T-helper 2 cell treated with Interferon-gamma antibody and Interleukin-4, amounts not matched to agents 5 μg/mL and 100 μg/mL, for 36 hours (primary cell): ENCODE measurements around the gene KCNJ10.
"Not testable (repeated sequence)": the region's sequence is repeated elsewhere in the genome, so short reads cannot be mapped to it uniquely, and the experiment has no call there.

Experiments
- DNase-seq: peaks from one replicate; pipeline ENCODE4 v3.0.0; 2021; ENCODE audit warnings: low spot score
- H3K27ac Mint-ChIP-seq: one replicate; pipeline ENCODE4 v1.8.0; 2021; ENCODE audit warnings: mild to moderate bottlenecking, mixed read lengths
- H3K27me3 Mint-ChIP-seq: one replicate; pipeline ENCODE4 v1.8.0; 2021; ENCODE audit warnings: low read depth, mixed read lengths
- H3K36me3 Mint-ChIP-seq: one replicate; pipeline ENCODE4 v1.8.0; 2021; ENCODE audit warnings: low read depth, mixed read lengths
- H3K4me1 Mint-ChIP-seq: one replicate; pipeline ENCODE4 v1.8.0; 2021; ENCODE audit warnings: low read depth, mixed read lengths
- H3K4me3 Mint-ChIP-seq: one replicate; pipeline ENCODE4 v1.8.0; 2022; ENCODE audit warnings: mild to moderate bottlenecking, moderate library complexity, mixed read lengths
- H3K9me3 Mint-ChIP-seq: one replicate; pipeline ENCODE4 v1.8.0; 2021; ENCODE audit warnings: mixed read lengths

The KCNJ10 gene

DNA sequence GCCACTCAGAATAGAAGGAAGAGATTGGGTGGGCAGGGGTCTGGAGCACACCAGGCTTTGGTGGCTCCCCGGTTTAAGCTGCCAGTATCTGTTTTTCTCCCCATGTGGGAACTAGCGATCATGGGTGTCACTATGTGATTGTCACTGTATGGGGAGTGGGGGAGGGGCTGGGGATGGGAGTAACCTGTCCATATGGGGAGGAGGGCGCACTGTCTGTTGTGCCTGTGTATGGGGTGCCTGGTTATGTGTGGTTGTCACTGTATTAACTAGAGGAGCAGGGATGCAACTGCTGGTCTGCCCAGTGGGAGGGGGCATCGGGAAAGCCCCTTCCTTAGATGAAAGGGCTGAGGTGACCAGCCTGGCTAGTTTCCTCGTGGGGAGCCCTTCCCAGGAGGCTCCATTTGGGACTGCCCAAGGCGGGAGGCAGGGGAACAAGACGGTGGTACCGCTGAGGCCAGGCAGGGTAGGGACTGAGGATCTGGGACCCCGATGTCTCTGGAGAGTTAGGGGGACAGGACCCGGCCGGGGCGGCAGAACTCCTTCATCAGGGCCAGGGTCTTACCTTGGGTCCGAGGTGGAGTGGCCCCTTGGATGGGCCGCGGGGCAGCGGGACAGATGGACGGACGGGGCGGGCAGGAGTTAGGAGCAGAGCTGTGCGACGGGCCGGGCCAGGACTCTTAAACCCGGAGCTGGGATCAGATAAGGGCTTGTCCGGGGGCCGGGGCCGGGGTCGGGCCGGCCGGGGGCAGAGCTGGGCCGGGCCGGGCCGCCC is at the start of gene KCNJ10:
TSS of gene KCNJ10 (minus strand) at position 701 of the 772 bp plus-strand sequence. CDS start 27,628 bp downstream, outside the sequence.
- Mint-ChIP-seq H3K9me3 (no peaks in the 10 kb centered on the region), H3K27ac (no peak within 1 kb of the TSS), H3K36me3 (peaks cover 2% of the 10 kb centered on the region), H3K4me3 (peak within 1 kb of the TSS; percentile 83), H3K4me1 (peaks cover 15% of the 10 kb centered on the region), H3K27me3 (peaks cover 40% of the 10 kb centered on the region)
- no peak for DNase-seq

DNA sequence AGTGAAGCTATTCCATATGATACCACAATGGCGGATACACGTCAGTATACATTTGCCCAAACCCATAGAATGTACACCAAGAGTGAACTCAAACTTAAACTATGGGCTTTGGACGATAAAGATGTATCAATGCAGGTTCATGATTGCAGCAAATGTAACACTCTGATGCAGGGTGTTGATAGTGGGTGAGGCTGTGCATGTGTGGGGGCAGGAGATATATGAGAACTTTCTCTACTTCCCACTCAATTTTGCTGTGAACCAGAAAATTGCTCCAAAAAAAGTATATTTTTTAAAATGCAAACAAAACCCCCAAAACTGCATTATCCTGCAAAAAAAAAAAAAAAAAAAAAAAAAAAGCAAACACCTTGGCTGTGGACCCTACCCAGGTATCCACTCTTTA is 49.0 kb upstream of the KCNJ10 start:
- no peak overlapping the region for H3K4me3 Mint-ChIP-seq
- peaks cover 11% of the 10 kb centered on the region for H3K27me3 Mint-ChIP-seq
- H3K36me3 Mint-ChIP-seq, result no peaks in the 10 kb centered on the region
- H3K9me3 Mint-ChIP-seq, result no peaks in the 10 kb centered on the region
- no peaks in the 10 kb centered on the region for H3K4me1 Mint-ChIP-seq
- no peak overlapping the region for H3K27ac Mint-ChIP-seq
- DNase-seq, result no peak

DNA sequence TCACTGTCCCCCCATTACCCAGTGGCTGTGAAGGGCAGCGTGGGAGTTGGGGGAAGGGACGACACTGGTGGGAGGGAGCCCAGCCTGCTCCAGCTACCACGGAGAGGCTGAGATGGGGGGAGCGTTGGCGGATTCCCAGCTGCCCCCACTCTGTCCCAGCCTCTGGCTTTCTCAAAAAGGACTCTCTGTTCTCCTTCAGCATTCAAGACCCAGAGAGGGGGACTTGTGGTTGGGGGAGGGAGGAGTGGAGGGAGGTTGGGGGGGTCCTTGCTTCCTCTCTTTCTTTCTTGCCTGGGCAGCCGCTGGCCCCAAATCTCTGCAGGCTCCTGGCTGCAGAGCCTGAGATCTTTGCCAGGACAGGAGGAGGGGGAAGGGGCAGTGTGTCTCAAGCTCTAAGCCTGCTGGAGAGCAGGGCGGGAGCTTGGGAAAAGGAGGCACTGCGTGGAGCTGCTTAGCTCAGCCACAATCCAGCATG is 47.8 kb upstream of the KCNJ10 start:
- Mint-ChIP-seq H3K27me3 (peaks cover 11% of the 10 kb centered on the region), H3K27ac (no peak overlapping the region), H3K4me3 (no peak overlapping the region), H3K36me3 (no peaks in the 10 kb centered on the region), H3K4me1 (no peaks in the 10 kb centered on the region), H3K9me3 (no peaks in the 10 kb centered on the region)
- DNase-seq, result no peak

DNA sequence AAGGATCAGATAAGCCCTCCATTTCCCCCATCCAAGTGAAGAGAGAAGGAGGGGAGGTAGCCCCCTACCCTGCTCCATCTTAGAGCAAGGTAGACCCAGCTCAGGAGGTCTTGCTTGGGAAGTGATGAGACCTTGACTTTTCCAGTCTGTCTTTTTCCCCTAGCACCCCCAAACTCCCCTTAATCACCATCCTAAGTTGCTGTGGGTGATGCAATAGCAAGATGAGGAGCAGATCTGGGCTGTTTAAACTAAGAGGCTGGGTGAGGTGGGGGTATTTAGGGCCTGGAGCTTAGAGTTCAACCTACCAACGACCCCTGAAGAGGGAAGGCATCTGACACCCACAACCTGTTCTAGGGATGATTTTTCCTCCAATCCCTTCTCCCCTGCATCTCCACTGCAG is 47.3 kb upstream of the KCNJ10 start:
- Mint-ChIP-seq H3K27ac (no peak overlapping the region), H3K4me3 (no peak overlapping the region), H3K9me3 (no peaks in the 10 kb centered on the region), H3K36me3 (no peaks in the 10 kb centered on the region), H3K4me1 (no peaks in the 10 kb centered on the region), H3K27me3 (peaks cover 11% of the 10 kb centered on the region)
- DNase-seq, result no peak

DNA sequence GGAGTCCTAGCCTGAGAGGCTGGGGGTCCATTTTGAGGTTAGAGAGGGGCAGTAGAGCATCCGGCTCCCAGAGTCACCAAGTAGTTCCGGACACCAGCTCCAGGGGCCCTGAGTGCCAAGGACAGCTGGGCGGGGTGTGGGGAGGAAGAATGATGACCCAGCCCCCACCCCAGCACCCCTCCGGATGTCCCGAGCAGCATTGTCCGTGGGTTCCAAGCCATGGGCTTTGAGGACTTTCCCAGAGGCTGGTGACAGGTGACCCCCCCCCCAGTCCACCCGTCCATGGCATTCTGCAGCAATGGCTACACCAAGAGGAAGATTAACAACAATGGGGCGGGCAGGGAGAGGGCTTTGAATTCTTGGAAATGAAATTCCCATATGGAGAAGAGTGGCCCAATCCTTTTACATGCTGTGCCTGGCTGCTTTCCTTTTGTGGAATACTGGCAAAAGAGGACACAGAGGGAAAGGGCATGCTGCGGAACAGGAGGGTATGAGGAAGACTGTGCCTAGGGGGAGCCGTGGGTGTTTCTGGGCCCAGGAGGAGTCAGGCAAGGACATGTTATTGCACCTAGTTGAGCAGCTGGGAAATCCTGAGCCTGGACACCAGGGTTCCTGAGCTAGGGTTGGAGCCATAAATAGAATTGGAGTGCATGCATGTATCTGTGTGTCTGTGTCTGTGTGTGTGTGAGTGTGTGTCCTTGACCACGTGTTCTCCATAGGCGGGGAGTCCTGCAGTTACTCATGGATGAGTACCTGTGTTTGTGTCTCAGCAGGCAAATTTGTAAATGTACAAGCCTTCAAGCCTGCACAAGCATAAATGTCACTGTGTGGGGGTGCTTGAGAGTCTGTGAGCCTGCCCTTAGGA is 46.6 kb upstream of the KCNJ10 start:
- no peak overlapping the region for H3K27ac Mint-ChIP-seq
- H3K36me3 Mint-ChIP-seq, result no peaks in the 10 kb centered on the region
- H3K4me3 Mint-ChIP-seq, result no peak overlapping the region
- no peak for DNase-seq
- H3K4me1 Mint-ChIP-seq, result no peaks in the 10 kb centered on the region
- peaks cover 9% of the 10 kb centered on the region for H3K27me3 Mint-ChIP-seq
- H3K9me3 Mint-ChIP-seq, result no peaks in the 10 kb centered on the region

DNA sequence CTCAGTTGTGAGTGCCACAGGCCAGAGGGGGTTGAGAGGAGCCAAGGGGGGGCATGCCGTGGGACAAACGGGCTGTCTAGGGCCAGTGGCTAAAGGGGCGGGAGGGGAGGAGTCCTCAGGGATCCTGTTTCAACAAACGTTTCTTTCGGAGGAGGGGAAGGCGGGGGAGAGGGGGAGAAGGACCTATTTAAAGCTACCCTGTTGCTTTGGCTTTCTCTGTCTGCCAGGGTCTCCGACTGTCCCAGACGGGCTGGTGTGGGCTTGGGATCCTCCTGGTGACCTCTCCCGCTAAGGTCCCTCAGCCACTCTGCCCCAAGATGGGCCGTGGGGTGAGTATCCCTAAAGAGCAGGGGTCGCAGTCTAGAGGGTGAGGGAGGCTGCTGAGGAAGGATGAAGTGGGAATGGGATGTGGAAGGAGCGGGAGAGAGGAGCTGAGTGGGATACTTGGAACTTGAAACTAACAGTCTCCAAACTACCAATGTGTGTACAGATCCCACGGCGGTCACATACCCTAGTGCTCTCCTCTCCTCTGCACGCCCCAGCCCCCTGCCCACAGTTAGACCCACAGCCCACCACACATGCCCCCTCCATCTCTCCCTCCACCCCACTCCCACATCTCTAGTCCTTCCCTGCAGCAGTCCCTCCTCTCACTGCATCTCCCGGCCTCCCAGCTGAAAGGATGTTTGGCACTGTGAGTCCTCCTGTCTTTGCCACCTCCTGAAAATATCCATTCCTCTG is 45.8 kb upstream of the KCNJ10 start, which contains the start of gene ATP1A2:
TSS of gene ATP1A2 (plus strand) at position 215 of the 738 bp plus-strand sequence. CDS start at position 318, 103 bp downstream.
- Mint-ChIP-seq H3K9me3 (no peaks in the 10 kb centered on the region), H3K4me3 (no peak within 1 kb of the TSS), H3K36me3 (no peaks in the 10 kb centered on the region), H3K4me1 (no peaks in the 10 kb centered on the region), H3K27me3 (peaks cover 7% of the 10 kb centered on the region), H3K27ac (no peak within 1 kb of the TSS)
- DNase-seq, result no peak

DNA sequence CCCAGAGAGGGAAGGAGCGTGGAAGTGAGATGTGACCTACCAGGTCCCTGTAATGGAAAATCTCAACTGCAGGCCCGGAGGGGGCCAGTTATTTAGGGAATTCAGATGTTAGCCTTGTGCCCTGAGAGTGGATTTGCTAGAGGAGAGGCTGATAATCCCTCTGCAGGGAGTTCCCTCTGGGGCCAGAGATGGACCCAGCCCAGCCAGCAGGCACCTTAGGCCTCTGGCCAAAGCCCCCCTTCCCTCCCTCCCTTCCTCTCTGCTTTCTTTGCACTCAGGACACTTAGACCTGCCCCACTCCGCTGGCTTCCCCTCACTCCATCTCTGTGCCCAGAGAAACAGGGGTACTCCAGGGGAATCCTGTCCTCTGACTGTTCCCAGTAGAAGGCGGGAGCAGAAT is 44.1 kb upstream of the KCNJ10 start:
- H3K27me3 Mint-ChIP-seq, result peaks cover 11% of the 10 kb centered on the region
- H3K36me3 Mint-ChIP-seq, result no peaks in the 10 kb centered on the region
- H3K4me1 Mint-ChIP-seq, result peaks cover under 1% of the 10 kb centered on the region
- H3K4me3 Mint-ChIP-seq, result no peak overlapping the region
- H3K9me3 Mint-ChIP-seq, result no peaks in the 10 kb centered on the region
- no peak for DNase-seq
- no peak overlapping the region for H3K27ac Mint-ChIP-seq

DNA sequence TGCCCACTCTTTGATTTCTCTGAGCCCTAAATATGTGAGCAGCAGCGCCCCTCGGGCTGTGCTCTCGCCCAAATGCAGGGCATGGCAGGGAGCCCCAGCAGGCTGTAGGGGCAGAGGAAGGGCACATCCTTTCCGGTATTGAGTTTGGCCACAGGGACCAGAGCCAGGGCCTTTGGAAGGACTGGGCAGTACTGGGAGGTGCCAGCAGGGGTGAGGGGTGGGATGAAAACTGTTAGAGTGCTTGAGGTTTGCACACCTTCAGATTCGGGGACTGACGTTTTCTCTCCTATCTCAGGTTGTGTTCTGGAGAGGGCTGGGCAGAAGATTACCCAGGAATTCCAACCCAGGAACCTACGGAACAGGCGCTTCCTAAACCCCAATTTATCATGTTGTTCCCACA is 43.4 kb upstream of the KCNJ10 start:
- DNase-seq, result no peak
- Mint-ChIP-seq H3K27me3 (peaks cover 11% of the 10 kb centered on the region), H3K36me3 (no peaks in the 10 kb centered on the region), H3K4me3 (no peak overlapping the region), H3K9me3 (no peaks in the 10 kb centered on the region), H3K27ac (no peak overlapping the region), H3K4me1 (peaks cover 4% of the 10 kb centered on the region)

DNA sequence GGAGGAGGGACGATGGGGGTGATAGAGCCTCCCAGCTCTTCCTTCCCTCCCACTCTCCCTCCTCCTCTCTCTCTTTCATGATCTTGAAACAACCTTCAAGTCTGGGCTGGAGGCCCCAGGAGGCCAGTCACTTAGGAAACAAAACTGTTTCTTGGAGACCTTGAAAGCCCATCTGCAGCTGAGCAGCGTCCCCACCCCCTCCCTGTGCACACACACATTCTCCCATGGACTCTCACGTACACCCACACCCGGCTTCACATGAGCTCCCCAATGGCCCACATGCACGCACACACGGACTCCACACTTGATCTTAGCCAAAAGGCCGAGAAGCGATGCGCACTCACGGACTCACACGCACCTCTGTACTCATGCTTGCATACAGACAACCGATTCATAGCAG is 42.4 kb upstream of the KCNJ10 start:
- no peaks in the 10 kb centered on the region for H3K9me3 Mint-ChIP-seq
- peaks cover 4% of the 10 kb centered on the region for H3K4me1 Mint-ChIP-seq
- no peak overlapping the region for H3K27ac Mint-ChIP-seq
- no peak overlapping the region for H3K4me3 Mint-ChIP-seq
- H3K27me3 Mint-ChIP-seq, result peaks cover 8% of the 10 kb centered on the region
- H3K36me3 Mint-ChIP-seq, result no peaks in the 10 kb centered on the region
- no peak for DNase-seq

DNA sequence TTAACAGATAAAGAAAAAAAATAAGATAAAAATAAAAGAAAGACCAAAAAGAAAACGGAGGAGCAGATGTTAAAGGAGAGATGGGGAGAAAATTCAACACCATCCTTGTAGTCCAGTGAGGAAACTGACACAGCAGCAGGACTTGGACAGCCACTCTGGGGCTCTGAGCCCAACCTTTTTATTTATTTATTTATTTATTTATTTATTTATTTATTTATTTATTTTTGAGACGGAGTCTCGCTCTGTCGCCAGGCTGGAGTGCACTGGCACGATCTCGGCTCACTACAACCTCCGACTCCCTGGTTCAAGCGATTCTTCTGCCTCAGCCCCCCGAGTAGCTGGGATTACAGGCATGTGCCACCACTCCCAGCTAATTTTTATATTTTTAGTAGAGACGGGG is 41.5 kb upstream of the KCNJ10 start:
- DNase-seq, H3K9me3 Mint-ChIP-seq, H3K4me3 Mint-ChIP-seq, H3K4me1 Mint-ChIP-seq, H3K36me3 Mint-ChIP-seq, H3K27ac Mint-ChIP-seq, H3K27me3 Mint-ChIP-seq: not testable (repeated sequence)

DNA sequence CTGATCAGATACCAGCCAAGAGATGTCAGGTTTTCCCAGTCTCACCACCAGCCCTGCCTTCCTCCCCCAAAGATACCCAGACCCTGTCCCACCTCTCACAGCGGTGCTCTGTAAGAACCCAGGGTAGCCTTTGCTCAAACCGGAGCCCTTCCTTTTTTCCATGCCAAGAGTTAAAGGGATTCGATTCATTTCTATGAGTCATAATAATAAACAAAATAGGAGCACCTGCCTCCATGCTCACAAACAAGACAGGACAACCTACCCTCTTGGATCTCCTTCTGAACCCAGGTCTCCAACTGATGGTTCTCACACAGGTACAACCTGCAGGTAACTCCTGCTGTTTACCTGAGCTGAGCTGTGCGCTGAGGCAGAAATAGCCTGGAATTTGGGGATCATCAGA is 39.7 kb upstream of the KCNJ10 start:
- no peak overlapping the region for H3K27ac Mint-ChIP-seq
- H3K4me3 Mint-ChIP-seq, result no peak overlapping the region
- H3K4me1 Mint-ChIP-seq, result peaks cover 4% of the 10 kb centered on the region
- H3K9me3 Mint-ChIP-seq, result no peaks in the 10 kb centered on the region
- H3K36me3 Mint-ChIP-seq, result no peaks in the 10 kb centered on the region
- H3K27me3 Mint-ChIP-seq, result peaks cover 8% of the 10 kb centered on the region
- DNase-seq, result no peak

DNA sequence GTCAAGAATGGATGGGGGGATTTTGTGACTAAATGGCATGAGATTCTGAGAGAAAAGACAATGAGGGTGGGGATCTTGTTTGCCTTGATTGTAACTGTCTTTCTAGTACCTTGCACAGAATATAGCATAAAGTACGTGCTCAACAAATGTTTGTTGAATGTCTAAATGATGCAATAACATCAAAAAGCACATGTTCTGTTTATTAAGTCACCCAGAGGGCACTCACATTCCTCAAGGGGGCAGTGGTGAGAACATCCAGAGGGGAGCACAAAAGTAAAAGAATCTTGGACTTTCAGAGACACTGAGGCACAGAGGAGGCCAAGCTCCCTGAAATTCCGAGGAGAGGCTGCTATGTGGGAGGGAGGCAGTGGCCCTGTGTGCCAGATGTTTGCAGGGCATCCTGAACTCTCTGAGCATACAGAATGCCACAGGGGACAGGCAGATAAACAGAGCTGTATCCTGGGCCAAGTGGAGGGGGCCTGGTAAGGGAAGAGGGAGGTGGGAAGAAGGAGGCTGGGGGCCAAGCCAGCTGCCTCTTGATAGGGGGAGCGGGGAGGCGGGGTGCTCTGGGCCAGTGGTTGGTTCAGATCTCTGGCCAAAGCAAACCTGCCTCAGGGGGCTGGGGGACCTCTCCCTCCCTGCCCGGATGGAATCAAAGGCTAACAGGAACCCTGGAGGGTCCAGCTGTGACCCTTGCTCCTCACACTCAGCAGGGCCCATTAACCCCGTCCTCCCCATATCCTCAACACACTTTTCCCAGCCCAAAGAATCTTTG is 39.1 kb upstream of the KCNJ10 start:
- H3K27ac Mint-ChIP-seq, result no peak overlapping the region
- DNase-seq, result no peak
- no peaks in the 10 kb centered on the region for H3K36me3 Mint-ChIP-seq
- H3K27me3 Mint-ChIP-seq, result peaks cover 8% of the 10 kb centered on the region
- H3K4me3 Mint-ChIP-seq, result no peak overlapping the region
- H3K4me1 Mint-ChIP-seq, result peaks cover 4% of the 10 kb centered on the region
- no peaks in the 10 kb centered on the region for H3K9me3 Mint-ChIP-seq

DNA sequence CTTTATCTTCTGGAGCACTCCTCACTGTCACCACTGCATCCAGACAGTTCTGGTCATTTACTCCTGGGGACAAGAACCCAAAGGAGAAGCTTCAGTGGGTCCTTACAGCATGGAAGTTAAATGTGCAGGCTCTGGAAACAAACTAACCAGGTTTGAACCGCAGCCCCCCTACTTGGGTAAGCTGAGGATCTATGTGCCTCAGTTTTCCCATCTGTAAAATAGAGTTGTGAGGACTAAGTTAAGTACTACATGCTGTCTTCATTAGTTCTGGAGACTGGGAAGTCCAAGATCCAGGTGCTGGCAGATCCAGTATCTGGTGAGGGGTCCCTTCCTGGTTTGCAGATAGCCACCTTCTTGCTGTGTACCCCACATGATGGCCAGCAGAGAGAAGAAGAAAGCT is 37.6 kb upstream of the KCNJ10 start:
- DNase-seq, result no peak
- no peaks in the 10 kb centered on the region for H3K9me3 Mint-ChIP-seq
- no peaks in the 10 kb centered on the region for H3K36me3 Mint-ChIP-seq
- H3K27ac Mint-ChIP-seq, result no peak overlapping the region
- peaks cover 4% of the 10 kb centered on the region for H3K4me1 Mint-ChIP-seq
- no peak overlapping the region for H3K4me3 Mint-ChIP-seq
- peaks cover 8% of the 10 kb centered on the region for H3K27me3 Mint-ChIP-seq
